GM19023 (cell line): Measurements from ENCODE around the gene WBP2.
"Not testable (repeated sequence)": the region's sequence is repeated elsewhere in the genome, so short reads cannot be mapped to it uniquely, and the experiment has no call there.

Experiments
- ATAC-seq: cut with Tn5 transposase; IDR thresholded peaks from one replicate; pipeline ENCODE4 v1.9.1; 2021; ENCODE audit warnings: mild to moderate bottlenecking, moderate library complexity; ENCODE audit not compliant: unreplicated experiment

WBP2 gene

DNA sequence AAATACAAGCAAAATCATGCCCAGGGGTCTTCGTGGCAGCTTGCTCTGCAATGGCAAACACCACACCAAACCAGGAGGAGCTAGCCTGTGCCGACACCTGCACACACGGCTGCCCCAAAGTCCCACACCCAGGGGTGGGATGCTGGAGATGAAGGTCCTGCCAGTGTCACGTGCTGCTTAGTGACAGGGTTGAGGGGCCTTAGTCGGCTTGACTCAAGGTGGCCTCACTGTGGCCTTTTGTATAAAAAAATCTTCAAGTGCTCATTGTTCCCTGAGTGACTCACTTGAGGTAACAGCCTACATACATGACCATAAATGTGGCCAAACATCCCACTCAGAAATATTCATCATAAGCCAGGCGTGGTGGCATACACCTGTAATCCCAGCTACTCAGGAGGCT lies 34.3 kb upstream of the WBP2 start:
- no peak for ATAC-seq

DNA sequence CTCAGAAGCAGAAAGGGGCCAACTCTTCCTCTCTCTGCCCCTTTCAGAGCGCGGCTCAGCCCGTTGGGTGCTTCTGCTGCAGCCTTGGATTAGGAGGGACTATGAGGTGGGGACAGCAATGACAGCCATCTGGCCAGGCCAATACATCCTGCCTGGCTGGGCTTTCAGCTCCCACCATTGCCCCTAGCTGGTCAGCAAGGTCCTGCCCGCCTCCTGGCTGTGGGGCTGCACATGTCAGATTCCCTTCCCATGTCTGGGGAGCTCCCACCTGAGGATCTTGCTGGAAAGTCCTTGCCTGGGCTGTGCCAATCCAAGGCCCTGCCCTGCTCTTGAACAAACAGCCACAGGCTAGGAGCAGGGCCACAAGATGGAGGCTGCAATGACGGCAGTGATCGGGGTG lies 33.3 kb upstream of the WBP2 start:
- ATAC-seq, result no peak

DNA sequence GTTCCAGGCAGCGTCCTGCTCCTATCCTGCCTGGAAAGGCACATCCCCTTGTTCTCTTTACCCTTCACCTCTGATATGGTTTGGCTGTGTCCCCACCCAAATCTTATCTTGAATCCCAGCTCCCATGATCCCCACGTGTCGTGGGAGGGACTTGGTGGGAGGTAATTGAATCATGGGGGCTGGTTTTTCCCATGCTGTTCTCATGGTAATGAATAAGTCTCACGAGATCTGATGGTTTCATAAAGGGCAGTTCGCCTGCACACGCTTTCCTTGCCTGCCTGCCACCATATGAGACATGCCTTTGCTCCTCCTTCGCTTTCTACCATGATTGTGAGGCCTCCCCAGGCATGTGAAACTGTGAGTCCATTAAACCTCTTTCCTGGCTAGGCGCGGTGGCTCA lies 30.7 kb upstream of the WBP2 start:
- not testable (repeated sequence) for ATAC-seq

DNA sequence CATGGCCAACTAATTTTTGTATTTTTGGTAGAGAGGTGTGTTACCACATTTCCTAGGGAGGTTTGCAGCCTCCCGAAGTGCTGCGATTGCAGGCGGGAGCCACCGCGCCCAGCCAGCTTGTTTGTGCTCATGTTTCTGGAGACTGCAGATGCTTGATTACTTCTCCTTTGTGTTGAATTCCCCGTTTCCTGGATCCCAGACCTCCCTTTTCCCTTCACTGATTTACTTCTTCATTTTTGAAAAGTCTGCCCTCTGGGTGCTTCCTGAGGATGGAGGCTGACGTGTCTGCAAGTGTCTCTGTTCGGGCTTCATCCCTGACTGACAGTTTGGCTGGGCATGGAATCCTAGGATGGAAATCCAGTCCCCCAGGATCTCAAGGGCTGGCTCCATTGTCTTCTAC lies 30.3 kb upstream of the WBP2 start:
- ATAC-seq, result no peak

DNA sequence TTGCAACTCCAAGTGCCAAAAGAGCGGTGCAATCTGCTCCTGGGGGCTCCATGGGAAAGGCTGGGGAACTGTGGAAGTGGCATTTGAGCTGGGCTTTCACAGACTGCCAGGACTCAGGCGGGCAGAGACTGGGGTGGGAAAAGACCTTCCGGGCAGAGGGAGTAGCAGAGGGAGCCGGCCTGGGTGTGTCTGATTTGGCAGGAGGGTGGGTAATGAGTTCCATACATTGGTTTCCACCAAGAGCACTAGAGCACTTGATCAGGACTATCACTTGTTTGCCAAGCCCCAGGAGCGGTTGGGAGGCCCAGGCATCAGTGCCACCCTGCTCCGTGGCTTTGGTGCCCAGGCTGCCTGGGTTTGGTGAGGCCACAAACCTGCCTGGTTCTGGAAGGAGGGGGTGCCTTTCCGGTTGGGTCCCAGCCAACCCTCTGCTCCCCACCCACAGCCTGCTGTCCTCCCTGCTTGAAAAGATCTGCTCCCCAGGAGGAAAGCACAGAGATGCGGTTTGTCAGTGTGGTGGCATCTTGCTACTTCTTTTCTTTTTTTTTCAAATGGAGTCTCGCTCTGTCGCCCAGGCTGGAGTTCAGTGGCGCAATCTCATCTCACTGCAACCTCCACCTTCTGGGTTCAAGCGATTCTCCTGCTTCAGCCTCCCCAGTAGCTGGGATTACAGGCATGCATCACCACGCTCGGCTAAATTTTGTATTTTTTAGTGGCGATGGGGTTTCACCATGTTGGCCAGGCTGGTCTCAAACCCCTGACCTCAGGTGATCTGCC lies 26.7 kb upstream of the WBP2 start:
- ATAC-seq, result no peak

DNA sequence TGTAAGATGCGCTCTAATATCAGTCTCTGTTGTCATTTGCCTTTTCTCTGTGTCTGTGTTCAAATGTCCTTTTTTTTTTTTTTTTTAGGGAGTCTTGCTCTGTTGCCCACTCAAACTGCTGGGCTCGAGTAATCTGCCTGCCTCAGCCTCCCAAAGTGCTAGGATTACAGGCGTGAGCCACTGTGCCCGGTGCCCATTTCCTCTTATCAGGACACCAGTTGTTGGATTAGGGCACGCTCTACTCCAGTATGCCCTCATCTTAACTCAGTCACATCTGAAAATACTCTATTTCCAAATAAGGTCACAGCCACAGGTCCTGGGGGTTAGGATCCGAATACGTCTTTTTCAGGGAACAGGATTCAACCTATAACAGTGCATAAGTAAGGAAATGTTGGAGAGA lies 25.1 kb upstream of the WBP2 start:
- ATAC-seq, result no peak

DNA sequence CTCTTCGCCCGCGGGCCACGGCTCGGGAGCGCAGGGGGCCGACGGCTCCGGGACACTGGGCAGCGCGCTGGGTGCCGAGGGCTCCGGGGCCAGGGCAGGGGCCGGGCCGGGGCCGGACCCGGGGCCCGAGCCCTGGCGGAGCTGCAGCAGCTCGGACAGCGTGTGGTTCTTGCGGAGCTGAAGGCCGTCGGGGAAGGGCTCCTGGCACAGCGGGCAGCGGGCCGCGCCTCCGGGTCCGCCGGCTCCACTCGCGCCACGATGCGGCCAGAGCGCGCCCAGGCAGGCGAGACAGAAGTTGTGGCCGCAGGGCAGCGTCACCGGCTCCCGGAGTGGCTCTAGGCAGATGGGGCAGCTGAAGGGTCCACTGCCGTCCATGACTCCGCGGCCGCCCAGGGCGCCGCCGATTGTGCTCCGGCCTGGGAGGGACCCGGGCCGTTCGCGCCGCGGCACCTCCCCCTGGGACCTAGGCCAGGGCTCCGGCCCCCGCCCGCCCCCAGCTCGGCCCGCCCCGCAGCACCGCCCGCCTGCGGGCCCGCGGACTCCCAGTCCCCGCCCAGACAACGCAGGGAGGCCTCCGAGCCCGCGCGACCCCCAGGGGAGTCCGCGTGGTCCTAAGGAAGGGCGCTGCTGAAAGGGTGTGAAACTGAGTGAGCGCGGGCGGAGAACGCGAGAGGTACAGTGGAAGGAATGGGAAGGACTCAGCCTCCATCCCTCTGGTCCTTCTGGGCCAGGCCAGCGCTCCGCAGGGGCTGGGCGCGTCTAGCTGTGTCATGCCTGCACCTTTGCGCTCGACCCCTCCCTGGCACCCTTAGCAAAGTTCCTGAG lies 23.3 kb upstream of the WBP2 start, which contains the start of gene TRIM47:
Gene TRIM47 (minus strand): TSS at position 408 of the 825 bp plus-strand sequence. CDS start 33 bp downstream, at position 375.
- ATAC-seq, result no peak

DNA sequence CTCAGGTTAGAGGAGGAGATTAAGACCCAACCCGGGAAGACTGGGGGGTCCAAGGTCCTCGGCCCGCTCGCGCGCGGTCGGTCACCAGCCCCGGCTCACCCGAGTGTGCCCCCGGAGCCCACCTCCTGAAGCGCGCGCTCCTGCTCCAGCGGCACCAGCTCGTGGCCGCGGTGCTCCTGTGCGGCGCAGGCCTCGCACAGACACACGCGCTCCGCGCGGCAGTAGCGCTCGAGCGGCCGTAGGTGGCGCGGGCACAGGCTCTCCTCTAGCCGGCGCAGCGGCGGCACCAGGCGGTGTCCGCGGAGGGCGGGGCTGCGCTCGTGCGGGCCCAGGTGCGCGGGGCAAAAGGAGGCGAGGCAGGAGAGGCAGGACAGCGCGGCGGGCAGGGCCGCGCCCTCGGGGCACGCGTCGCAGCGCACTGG lies 22.6 kb upstream of the WBP2 start:
- ATAC-seq, result no peak

DNA sequence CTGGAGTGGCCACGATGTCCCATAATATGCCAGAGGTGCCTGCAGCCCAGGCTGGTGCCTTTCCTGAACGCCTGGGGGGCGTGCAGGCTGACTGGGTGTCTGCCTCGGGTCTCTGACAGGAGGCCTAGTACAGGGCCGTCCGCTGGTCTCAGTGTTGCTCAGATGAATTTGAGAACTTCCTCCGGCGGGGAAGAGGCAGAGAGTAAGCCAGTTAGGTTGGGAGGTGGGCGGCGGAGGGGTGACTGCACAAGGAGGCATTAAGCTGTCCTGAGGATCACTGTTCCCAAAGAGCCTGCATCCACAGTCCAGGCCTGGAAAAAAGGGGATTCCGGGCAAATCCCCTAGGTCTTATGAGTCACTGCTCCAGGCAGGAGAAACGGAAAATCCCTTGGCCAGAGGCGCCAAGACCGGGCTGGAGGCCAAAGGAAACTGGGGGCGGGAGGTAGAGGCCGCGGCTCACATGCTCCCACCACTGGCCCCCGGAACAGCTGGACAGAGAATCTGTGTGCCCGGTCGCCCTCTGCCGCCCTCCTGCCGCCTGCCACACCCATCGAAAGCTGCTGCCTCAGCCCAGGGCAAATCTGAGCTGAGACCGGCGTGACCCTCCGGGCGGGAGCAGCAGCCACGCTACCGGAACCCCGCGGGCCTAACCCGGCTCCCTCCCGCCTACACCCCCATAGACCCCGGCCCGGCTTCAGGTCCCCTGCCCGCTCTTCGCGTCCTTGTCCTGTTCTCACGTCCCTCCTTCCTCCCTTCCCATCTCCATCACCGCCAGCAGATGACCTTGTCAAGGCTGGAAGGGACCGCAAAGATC lies 22.0 kb upstream of the WBP2 start:
- ATAC-seq, result no peak

DNA sequence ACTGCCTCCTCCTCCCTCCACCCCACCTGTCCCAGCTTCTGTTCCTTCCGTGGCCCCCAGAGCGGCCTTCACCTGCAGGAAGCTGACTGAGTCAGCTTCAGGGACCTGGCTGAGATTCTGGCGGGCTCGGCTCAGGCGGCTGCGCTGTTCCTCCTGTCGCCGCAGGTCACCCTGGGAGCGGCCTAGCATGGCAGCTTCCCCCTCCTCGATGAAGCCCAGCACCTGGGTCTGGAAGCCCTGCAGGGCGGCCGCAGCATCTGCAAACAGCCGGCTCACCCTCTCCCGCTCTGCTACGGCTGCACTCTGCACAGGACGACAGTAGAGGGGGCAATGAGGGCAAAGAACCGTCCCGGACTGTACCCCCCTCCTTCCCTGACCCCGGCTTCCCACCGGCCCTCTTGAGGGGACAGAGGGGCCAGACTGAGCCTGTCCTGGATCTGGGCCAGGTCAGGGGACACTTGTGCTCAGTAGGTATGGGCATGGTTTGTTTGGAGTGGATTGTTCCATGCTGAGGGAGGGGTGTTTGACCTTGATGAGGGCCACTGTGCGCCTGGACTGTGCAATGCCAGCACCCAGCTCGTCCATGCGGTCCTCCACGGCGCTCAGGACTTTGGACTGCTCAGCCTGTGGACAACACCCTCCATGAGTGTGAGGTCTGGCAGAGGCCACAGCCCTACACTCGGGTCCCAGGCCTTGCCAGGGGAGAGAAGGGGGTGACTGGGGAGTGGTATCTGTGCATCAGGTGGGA lies 21.2 kb upstream of the WBP2 start:
- no peak for ATAC-seq

DNA sequence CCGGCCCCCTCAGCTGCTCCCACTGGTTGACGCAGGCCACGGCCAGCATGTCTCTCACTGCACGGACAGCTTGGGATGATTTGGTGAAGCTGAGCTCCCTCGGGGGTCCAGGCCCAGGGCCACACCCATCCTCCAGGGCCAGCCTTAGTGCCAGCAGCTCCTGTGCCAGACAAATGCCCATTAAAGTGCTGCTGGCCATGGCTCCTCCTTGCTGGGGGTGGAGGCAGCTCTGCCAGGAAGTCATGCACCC lies 20.7 kb upstream of the WBP2 start:
- no peak for ATAC-seq

DNA sequence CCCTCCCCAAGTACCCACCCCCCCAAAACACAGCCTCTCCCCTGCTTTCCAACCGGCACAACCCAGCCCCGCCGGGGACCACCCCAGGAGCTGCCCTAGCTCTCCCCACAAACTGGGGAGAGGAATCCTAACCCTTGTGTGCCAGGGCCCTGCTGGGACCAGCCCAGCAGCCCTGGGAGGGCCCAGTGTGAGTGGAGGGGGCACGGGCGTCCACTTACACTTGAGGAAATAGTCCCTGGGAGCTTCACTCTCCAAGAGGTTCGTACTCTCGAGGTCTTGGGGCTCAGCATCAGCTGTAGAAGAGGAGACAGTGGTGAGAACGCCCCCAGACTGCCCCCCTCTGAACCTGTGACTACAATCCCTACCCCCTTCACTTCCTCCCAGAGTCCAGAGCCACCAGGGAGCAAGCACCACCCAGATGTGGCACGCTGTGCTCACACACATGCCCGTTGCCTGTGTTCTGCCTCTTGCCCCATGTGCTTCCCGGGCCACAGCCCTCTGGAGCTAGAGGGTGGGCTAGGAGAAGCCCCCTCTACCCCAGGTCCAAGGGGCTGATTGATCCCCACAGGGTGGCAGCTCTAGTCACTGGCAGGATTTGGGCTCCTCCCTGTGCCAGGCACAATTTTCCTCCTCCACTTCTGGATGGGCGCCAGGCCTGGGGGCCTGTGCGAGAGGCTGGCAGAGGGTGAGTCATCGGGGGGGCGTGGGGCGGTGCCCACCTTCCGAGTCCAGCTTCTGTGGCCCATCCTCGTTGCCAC lies 20.2 kb upstream of the WBP2 start:
- no peak for ATAC-seq

DNA sequence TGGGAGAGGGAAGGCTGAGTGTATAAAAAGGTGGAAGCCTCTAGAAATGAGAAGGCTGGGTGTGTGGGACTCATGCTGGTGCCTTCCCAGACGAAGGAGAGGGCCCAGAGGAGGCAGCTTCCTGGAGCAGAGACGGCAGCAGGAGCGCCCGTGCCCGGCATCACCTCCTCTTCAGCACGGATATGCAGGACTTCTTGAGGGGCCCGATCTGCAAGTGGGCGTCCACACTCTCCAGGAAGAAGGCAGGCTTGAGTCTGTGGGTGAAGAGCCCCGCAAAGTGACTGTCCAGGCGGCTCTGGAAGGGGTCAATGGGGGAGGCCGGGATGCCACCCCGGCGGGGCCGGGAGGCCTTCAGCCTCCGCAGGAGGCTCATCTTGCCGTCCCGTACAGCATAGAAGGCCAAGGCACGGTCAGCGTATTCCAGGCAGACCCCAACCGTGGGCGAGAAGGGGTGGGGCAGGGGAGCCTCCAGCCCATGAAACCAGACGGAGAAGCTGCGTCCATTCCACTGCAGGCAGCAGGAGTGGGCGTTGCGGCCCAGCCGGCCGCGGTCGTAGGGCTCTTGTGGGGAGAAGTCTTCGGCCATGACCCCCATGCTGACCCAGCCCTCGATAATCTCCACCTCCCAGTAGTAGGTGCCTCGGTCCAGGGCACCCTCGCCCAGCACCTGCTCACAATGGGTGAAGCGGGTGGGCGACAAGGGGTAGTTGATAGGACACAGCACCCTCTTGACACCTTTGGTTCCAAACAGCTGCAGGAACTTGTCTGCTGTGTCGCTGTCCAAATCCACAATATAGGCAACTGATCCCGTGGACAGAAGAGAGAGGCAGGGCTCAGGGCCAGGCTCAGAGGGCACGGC lies 19.4 kb upstream of the WBP2 start:
- ATAC-seq, result no peak

DNA sequence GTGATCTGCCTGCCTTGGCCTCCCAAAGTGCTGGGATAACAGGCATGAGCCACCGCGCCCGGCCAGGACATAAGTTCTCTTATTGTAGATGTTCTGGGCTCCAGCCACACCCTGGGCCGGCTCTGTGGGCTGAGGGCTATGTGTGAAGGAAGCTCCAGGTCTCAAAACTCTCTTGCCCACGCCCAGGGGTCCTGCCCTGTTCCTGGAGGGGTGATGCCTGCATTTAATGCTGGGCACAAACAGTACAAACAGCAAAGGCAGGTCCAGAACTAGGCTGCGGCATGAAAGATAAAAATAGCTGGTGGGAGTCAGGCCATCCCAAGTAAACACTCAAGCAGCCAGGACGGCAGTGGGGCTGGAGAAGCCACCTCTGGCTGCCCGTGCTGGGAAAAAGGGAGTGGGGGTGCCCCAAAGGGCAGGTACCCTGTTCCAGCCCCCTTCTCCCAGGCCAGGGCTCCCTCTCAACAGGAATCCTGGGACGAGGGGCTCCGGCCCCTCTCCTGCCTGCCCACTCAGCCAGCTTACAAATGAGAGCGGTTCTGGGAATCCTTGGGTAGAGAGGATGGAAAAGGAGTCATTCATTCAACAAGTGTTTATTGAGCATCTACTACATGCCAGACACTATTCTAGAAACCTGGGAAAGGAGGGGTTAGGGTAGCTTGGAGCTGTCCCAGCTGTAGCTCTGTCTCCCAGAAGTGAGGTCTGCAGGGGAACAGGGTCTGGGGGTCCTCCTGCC lies 18.6 kb upstream of the WBP2 start:
- ATAC-seq, result no peak

DNA sequence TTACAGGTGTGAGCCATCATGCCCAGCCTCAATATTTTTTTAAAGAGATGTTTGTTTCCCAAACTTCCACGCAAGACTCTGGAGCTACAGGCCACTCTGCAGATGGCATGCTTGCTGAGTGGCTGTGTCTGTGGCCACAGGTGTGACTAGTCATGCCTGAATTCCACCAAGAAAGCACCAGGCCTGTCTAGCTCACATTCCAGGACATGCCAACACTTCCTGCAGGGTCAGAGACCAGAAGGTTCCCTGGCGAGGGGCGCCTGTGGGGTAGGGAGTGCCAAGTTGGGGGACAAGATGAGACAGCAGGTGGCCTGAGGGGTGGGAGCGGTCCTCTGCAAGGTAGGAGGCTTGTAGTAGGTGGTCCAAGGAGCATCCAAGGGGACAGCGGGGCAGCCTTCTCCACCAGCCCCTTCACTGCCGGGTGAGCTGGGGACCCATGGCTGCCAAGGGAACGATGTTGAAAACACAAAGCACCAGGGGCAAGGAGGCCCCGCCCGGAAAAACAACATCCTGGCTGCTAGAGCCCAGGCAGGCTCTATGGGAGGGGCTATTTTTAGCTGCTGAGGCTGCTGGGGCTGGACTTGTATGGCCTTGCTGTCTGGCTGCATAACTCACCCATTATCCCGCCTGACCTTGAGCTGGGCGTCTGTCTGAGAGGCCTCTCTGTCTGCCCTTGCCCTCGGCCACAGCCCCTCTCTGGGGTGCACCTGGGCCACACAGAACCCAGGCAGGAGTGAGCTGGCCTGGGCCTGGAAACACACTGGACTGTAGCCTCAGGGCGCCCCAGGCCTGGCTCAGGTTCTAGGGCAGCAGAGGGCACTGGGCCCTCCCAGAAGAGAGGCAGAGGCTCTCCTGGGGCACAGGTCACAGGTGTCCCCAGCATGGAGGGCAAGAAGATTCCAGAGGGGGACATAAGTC lies 17.6 kb upstream of the WBP2 start:
- ATAC-seq, result no peak

DNA sequence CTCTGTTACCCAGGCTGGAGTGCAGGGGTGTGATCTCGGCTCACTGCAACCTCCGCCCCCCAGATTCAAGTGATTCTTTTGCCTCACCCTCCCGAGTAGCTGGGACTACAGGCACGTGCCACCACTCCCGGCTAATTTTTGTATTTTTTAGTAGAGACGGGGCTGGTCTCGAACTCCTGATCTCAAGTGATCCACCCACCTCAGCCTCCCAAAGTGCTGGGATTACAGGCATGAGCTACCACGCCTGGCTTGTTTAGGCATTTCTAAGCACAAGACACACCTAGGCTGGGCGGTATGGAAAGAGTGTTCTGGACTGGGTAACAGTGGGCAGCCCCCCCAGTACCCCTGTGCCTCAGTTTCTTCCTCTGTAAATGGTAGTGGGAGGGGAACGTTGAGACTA lies 15.1 kb upstream of the WBP2 start:
- not testable (repeated sequence) for ATAC-seq

DNA sequence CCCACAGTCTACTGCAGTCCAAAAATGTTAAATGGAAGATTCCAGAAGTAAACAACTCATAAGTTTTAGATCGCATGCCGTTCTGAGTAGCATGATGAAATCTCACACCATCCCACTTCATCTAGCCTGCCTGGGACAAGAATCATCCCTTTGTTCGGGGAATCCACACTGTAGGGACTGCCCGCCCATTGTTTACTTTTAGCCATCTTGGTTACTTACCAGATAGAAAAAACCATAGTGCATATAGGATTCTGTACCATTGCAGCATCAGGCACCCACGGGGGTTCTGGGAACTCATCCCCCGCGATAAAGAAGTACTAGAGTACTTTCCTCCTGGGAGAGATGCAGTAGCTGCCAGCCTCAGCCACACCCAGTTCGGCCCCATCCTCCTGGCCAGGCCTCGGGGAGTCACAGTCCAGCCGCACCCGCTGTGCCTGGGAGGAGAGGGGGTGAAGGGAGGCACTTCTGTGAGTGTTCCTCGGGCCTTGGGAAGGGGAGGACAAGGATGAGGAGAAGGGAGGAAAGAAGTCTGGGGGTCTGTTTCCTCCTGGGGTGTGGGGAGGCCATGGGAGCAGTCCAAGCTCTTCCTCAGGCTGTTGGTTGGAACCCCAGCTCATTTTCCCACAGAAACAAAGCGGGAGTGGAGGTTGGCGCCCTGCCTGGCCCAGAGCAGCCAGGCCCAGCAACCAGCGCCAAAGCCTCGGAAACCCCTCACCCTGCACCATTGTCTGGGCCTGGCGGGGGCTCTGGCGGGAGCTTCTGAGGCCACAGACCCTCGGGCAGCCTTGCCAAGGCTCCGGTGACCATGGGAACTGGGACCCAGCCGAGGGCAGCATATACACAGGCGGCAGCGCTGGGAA lies 14.4 kb upstream of the WBP2 start:
- no peak for ATAC-seq
